Spleen (tissue), 11 donors: ENCODE results near the gene SNX8. TPM values are rescaled to one million over a fixed set of nuclear protein-coding genes. Genes with fewer than 3 reads are reported as not detected.
A peak's percentile ranks its signal among the peaks of the same experiment; 100 is the strongest.

Source experiments
- DNase-seq: peaks from one replicate; pipeline ENCODE4 v3.0.0-alpha.2; 2020
- H3K27ac ChIP-seq, 8 donors: fragments of 200-600 bp; sonication (generic) in 7 of 8; 1 replicate in 4 of 8; 2 replicates in 4 of 8; pipeline versions ENCODE4 v1.5.0 to v1.8.0; 2016 to 2021; ENCODE audit warnings: inconsistent platforms in 4 of 8, mild to moderate bottlenecking in 4 of 8, moderate library complexity in 1 of 8
- H3K27me3 ChIP-seq, 7 donors: fragments of 200-600 bp; sonication (generic) in 6 of 7; replicated peaks in 1 of 7; 1 replicate in 4 of 7; 2 replicates in 3 of 7; pipeline versions ENCODE4 v1.5.0 to v1.8.0; 2016 to 2021; ENCODE audit warnings: inconsistent platforms in 3 of 7, mild to moderate bottlenecking in 1 of 7
- H3K36me3 ChIP-seq, 6 donors: fragments of 200-600 bp; sonication (generic) in 5 of 6; 1 replicate in 4 of 6; 2 replicates in 2 of 6; pipeline versions ENCODE4 v1.5.0 to v1.8.0; 2016 to 2021; ENCODE audit warnings: inconsistent platforms in 2 of 6
- H3K4me1 ChIP-seq, 6 donors: fragments of 200-600 bp; sonication (generic) in 5 of 6; 1 replicate in 3 of 6; 2 replicates in 3 of 6; pipeline versions ENCODE4 v1.5.0 to v1.8.0; 2016 to 2021; ENCODE audit warnings: inconsistent platforms in 3 of 6
- H3K4me3 ChIP-seq, 8 donors: fragments of 200-600 bp; sonication (generic) in 7 of 8; 1 replicate in 4 of 8; 2 replicates in 4 of 8; pipeline versions ENCODE4 v1.5.0 to v1.8.0; 2016 to 2021; ENCODE audit warnings: inconsistent platforms in 4 of 8, mild to moderate bottlenecking in 4 of 8, moderate library complexity in 2 of 8
- H3K9me3 ChIP-seq, 8 donors: fragments of 200-600 bp; sonication (generic) in 7 of 8; 1 replicate in 4 of 8; 2 replicates in 4 of 8; pipeline versions ENCODE4 v1.5.0 to v1.8.0; 2016 to 2021; ENCODE audit warnings: inconsistent platforms in 4 of 8
- POLR2A ChIP-seq, 3 donors: fragments of 450-650 bp; IDR thresholded peaks; one replicate each; pipeline ENCODE4 v1.5.1; 2017; ENCODE audit warnings: antibody characterized with exemption in 3 of 3, mild to moderate bottlenecking in 1 of 3
- POLR2AphosphoS5 ChIP-seq, 3 donors: sonication (generic); formaldehyde crosslinking; IDR thresholded peaks; one replicate each; pipeline ENCODE4 v1.5.1; 2017; ENCODE audit warnings: antibody characterized with exemption in 3 of 3
- WGBS, 5 donors: extraction: QIAGEN DNeasy Blood & Tissue Kit in 3 of 5; methylation state at CpG; one replicate each; pipeline versions ENCODE4 v1.1.5 to v1.1.7; 2013 to 2018; 5-methylcytosine and 5-hydroxymethylcytosine counted together
- intact Hi-C: fragments of 100-400 bp; cut with DNase I; formaldehyde crosslinking; loops from one replicate; pipeline ENCODE4 v1.15.0; 2023; ENCODE audit warnings: low total_unique reads
- polyA plus RNA-seq, 3 donors: library from polyadenylated mRNA; stranded (reverse); fragments of 200-250 nt; gene quantifications; one replicate each; pipeline ENCODE4 v1.2.1, GENCODE V29; 2013
- total RNA-seq, 7 donors: library from RNA; depleted of rRNA in 3 of 7; stranded (reverse); fragments of >200 nt in 3 of 7; fragmentation: NEBNext Ultra II Directional in 4 of 7; extraction: Animal tissue kit (Norgen Biotek cat#: 25700) in 4 of 7; gene quantifications; one replicate each; pipeline versions ENCODE4 v1.1.0 to v1.2.1, GENCODE V29; 2016 to 2021
- TF ChIP-seq, protein P1 (sequence below), 11 experiments: fragments of 200-600 bp in 7 of 11; fragments of 450-650 bp in 4 of 11; sonication (generic) in 4 of 11; IDR thresholded peaks in 8 of 11; conservative IDR thresholded peaks in 3 of 11; 1 replicate in 7 of 11; 2 replicates in 4 of 11; pipeline versions ENCODE4 v1.4.0 to v1.8.0; 2016 to 2021; ENCODE audit warnings: antibody characterized with exemption in 11 of 11, inconsistent platforms in 4 of 11, mild to moderate bottlenecking in 1 of 11
- donor health status: healthy with polysubstance abuse.
- donor health status: DM: no; HTN: no; CAD: no; lungs with moderate emphysema.
- donor health status: DM: no; HTN: no; CAD: no.
- donor health status: Bipolar disorder and iron deficiency.
- donor health status: healthy.
- donor health status: DM: no; HTN: no; CAD: no.
- donor health status: DM: yes; HTN: yes; CAD: no.

The SNX8 gene
- total and polyA plus RNA-seq, 10 donors, result 48.8 to 196 (median 86.8) TPM

DNA sequence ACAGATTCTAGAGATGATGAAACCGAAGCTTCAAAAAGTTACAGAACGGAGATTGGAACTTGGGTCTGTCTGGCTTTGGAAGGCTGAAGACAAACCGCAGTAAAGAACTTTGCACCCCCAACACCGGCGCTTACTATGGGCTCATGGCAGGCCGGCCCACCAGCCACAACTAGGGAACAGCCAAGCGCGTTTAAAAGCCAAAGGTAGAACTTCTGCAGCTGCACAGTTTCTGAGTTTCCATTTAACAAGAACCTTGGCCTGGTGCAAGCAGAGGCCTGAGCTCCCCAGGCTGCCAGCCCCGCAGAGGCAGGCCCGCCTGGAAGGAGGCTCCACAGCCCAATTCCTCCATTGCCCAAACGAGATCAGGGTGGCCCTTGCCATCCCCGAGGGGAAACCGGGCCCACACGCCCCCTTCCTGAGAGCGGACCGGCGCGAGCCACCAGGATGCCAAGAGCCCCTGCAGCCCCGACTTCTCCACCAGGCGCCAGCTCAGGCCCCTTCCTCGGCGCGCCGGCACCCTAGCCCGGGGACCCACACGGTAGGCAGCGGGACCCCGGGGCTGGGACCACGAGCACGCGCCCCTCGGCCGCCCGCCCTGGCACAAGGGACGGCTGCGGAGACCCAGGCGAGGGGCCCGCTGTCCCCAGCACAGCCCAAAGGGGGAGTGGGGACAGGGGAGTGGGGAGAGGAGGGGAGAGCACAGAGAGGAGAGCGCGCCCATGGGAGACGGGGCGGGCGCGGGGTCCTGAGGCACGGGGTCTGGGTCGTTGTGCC lies 82.1 kb downstream of the SNX8 start:
- WGBS, 5 donors, result 1 to 5% (median 2%) methylated on average over 14 to 46 of the region's 46 CpGs
- Histone ChIP-seq H3K4me1 (peaks cover 17 to 70% (median 41%) of the 10 kb centered on the region in 6 donors), H3K27me3 (no peaks in the 10 kb centered on the region), H3K36me3 (peaks cover 0 to 66% (median 25%) of the 10 kb centered on the region in 6 donors), H3K4me3 (peak overlapping the region; percentile 79 to 100 (median 98)), H3K27ac (peak overlapping the region; percentile 69 to 90 (median 82)), H3K9me3 (no peaks in the 10 kb centered on the region)
- peak; percentile 87 for DNase-seq
- TF ChIP-seq POLR2A (IDR thresholded peaks at IDR 0.05) (no peak), POLR2AphosphoS5 (IDR thresholded peaks at IDR 0.05) (no peak)
- TF ChIP-seq, protein P1, sequence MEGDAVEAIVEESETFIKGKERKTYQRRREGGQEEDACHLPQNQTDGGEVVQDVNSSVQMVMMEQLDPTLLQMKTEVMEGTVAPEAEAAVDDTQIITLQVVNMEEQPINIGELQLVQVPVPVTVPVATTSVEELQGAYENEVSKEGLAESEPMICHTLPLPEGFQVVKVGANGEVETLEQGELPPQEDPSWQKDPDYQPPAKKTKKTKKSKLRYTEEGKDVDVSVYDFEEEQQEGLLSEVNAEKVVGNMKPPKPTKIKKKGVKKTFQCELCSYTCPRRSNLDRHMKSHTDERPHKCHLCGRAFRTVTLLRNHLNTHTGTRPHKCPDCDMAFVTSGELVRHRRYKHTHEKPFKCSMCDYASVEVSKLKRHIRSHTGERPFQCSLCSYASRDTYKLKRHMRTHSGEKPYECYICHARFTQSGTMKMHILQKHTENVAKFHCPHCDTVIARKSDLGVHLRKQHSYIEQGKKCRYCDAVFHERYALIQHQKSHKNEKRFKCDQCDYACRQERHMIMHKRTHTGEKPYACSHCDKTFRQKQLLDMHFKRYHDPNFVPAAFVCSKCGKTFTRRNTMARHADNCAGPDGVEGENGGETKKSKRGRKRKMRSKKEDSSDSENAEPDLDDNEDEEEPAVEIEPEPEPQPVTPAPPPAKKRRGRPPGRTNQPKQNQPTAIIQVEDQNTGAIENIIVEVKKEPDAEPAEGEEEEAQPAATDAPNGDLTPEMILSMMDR (IDR thresholded peaks at IDR 0.05 in 8 of 11, conservative IDR thresholded peaks at IDR 0.05 in 3 of 11), result no peak
- intact Hi-C loops, result no loop called here

DNA sequence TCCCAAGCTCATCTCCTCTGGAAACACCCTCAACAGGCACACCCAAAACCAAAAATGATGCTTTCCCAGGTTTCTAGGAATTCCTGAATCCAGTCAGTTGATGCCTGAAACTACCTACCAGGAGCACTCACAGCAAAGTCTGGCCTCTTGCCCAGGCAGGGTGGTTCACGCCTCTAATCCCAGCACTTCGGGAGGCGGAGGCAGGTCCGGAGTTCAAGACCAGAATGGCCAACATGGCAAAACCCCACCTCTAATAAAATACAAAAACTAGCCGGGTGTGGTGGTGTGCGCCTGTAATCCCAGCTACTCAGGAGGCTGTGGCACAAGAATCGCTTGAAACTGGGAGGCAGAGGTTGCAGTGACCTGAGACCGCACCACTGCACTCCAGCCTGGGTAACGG lies 83.4 kb downstream of the SNX8 start:
- TF ChIP-seq POLR2AphosphoS5 (IDR thresholded peaks at IDR 0.05) (no peak), POLR2A (IDR thresholded peaks at IDR 0.05) (no peak)
- TF ChIP-seq, protein P1 (IDR thresholded peaks at IDR 0.05 in 8 of 11, conservative IDR thresholded peaks at IDR 0.05 in 3 of 11), result no peak
- DNase-seq, result no peak
- Histone ChIP-seq H3K27ac (no peak overlapping the region), H3K36me3 (peaks cover 0 to 66% (median 31%) of the 10 kb centered on the region in 6 donors), H3K4me3 (peak overlapping the region in 1 of 8 donors; percentile 100), H3K27me3 (no peaks in the 10 kb centered on the region), H3K4me1 (peaks cover 17 to 61% (median 36%) of the 10 kb centered on the region in 6 donors), H3K9me3 (no peaks in the 10 kb centered on the region)
- intact Hi-C loops, result no loop called here
- WGBS, 5 donors, result 93 to 95% (median 94%) methylated on average over 9 of the region's 9 CpGs

DNA sequence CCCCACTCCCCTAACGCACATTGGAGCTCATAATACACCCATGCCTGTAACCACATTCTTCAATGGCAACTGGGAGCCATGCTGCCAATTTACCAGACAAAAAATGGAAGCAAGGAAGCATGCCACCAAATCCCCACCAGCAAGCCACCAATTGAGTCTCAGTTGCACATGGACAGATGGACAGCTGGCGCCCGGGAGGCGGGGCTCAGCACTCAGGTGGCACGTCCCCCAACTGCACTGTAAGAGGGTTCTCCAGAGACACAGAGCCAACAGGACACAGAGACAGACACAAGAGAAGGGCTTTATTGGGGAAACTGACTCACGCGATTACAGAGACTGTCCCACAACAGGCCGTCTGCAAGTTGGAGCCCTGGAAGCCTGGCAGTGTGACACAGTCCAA lies 84.0 kb downstream of the SNX8 start:
- TF ChIP-seq, protein P1 (IDR thresholded peaks at IDR 0.05 in 8 of 11, conservative IDR thresholded peaks at IDR 0.05 in 3 of 11), result no peak
- no peak for TF ChIP-seq POLR2A (IDR thresholded peaks at IDR 0.05)
- no peak for TF ChIP-seq POLR2AphosphoS5 (IDR thresholded peaks at IDR 0.05)
- Histone ChIP-seq H3K27ac (no peak overlapping the region), H3K36me3 (peaks cover 0 to 67% (median 37%) of the 10 kb centered on the region in 6 donors), H3K9me3 (no peaks in the 10 kb centered on the region), H3K4me3 (no peak overlapping the region), H3K27me3 (no peaks in the 10 kb centered on the region), H3K4me1 (peaks cover 17 to 61% (median 38%) of the 10 kb centered on the region in 6 donors)
- no peak for DNase-seq
- intact Hi-C loops, result no loop called here
- 91 to 95% (median 94%) methylated on average over 8 of the region's 8 CpGs for WGBS, 5 donors

DNA sequence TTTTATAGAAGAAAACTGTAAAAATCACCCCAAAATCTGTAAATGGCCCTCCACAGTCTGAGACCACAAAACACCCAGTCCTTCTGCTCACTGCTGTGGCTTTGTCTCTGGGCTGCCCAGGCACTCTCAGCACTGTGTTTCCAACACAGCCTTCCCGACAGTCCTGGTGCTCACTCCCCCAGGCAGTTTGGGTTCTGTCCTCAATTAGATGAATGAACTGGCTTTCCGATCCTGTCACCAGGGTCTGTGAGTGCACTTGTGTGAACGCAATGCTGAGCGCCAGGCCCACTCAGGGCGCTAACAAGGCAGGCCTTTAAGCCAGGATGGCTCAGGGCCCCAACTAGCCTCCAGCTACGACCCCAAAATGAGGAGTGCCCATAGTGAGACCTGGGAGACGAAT lies 84.8 kb downstream of the SNX8 start:
- Histone ChIP-seq H3K4me1 (peaks cover 17 to 65% (median 38%) of the 10 kb centered on the region in 6 donors), H3K36me3 (peaks cover 0 to 67% (median 33%) of the 10 kb centered on the region in 6 donors), H3K27ac (no peak overlapping the region), H3K27me3 (no peaks in the 10 kb centered on the region), H3K4me3 (no peak overlapping the region), H3K9me3 (no peaks in the 10 kb centered on the region)
- intact Hi-C loops, result no loop called here
- TF ChIP-seq POLR2AphosphoS5 (IDR thresholded peaks at IDR 0.05) (no peak), POLR2A (IDR thresholded peaks at IDR 0.05) (no peak)
- TF ChIP-seq, protein P1 (IDR thresholded peaks at IDR 0.05 in 8 of 11, conservative IDR thresholded peaks at IDR 0.05 in 3 of 11), result no peak
- WGBS, 5 donors, result 90 to 97% (median 96%) methylated on average over 7 of the region's 7 CpGs
- DNase-seq, result no peak
